Muscle layer of colon (tissue), 2 donors: ENCODE results near the gene DRAXIN.

ENCODE experiments used
- H3K27ac ChIP-seq: one replicate; pipeline ENCODE4 v1.7.0; 2013; ENCODE audit warnings: low read depth, mild to moderate bottlenecking, low read length, moderate library complexity
- H3K27me3 ChIP-seq, 2 donors: one replicate each; pipeline ENCODE4 v1.7.0; 2013; ENCODE audit warnings: low read length in 2 of 2, mild to moderate bottlenecking in 2 of 2; ENCODE audit not compliant: insufficient read depth in 2 of 2, control insufficient read depth in 1 of 2
- H3K36me3 ChIP-seq: one replicate; pipeline ENCODE4 v1.7.0; 2013; ENCODE audit warnings: mild to moderate bottlenecking, low read length; ENCODE audit not compliant: insufficient read depth
- H3K4me1 ChIP-seq: one replicate; pipeline ENCODE4 v1.7.0; 2013; ENCODE audit warnings: mild to moderate bottlenecking, low read length; ENCODE audit not compliant: insufficient read depth
- H3K4me3 ChIP-seq, 2 donors: one replicate each; pipeline ENCODE4 v1.7.0; 2013; ENCODE audit warnings: low read length in 2 of 2, low read depth in 1 of 2, mild to moderate bottlenecking in 1 of 2, moderate library complexity in 1 of 2
- H3K9ac ChIP-seq: one replicate; pipeline ENCODE4 v1.7.0; 2013; ENCODE audit warnings: low read length
- H3K9me3 ChIP-seq: one replicate; pipeline ENCODE4 v1.7.0; 2013; ENCODE audit warnings: mild to moderate bottlenecking, low read length
- donor health status: abdominal sarcoma.
- donor health status: Adenocarcinoma of cecum.

DRAXIN gene

DNA sequence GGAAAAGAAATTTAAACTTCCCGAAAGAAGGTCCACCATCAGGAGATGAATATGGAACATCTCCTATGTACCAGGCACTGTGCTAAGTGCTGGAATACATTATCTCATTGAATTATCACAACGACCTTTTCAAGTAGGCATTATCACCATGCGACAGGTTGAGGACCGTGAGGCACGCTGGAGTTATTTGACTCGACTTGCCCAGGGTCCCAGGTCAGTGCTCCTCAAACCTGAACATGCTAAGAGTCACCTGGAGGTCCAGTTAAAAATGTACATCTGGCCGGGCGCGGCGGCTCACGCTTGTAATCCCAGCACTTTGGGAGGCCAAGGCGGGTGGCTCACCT, 28.5 kb downstream of the DRAXIN start:
- Histone ChIP-seq H3K36me3 (no peaks in the 10 kb centered on the region), H3K4me1 (peaks cover 5% of the 10 kb centered on the region), H3K27me3 (peaks cover 0 to under 1% of the 10 kb centered on the region in 2 donors), H3K9me3 (no peaks in the 10 kb centered on the region), H3K27ac (no peak overlapping the region), H3K9ac (no peak overlapping the region), H3K4me3 (peak overlapping the region in 1 of 2 donors; percentile 57)

- Histone ChIP-seq H3K9ac (no peak overlapping the region), H3K27ac (no peak overlapping the region), H3K4me3 (no peak overlapping the region), H3K9me3 (no peaks in the 10 kb centered on the region), H3K4me1 (peaks cover 5% of the 10 kb centered on the region), H3K27me3 (peaks cover 0 to 3% of the 10 kb centered on the region in 2 donors), H3K36me3 (no peaks in the 10 kb centered on the region)
These were observed 29.0 kb downstream of the DRAXIN start for GRCh38 chr1:11720525-11720924.

GRCh38 chr1:11721311-11721710, 29.8 kb downstream of the DRAXIN start:
- Histone ChIP-seq H3K27ac (no peak overlapping the region), H3K9me3 (no peaks in the 10 kb centered on the region), H3K9ac (no peak overlapping the region), H3K4me1 (peaks cover 5% of the 10 kb centered on the region), H3K27me3 (peaks cover 0 to 3% of the 10 kb centered on the region in 2 donors), H3K36me3 (no peaks in the 10 kb centered on the region), H3K4me3 (no peak overlapping the region)

DNA sequence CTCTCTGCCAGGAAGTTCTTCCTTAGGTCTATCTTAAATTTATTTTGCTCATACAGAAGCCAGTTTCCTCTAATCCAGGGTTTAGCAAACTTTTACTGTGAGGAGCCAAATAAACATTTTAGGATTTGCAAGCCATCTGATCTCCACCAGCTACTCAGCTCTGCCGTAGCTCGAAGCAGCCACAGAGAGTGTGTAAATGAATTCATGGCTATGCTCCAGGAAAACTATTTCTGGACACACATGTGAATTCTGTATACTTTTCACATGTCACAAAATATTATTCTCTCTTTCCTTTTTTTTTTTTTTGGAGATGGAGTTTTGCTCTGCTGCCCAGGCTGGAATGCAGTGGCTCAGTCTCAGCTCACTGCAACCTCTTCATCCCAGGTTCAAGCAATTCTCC, 31.0 kb downstream of the DRAXIN start:
- Histone ChIP-seq H3K27ac (no peak overlapping the region), H3K27me3 (peaks cover 0 to 3% of the 10 kb centered on the region in 2 donors), H3K36me3 (no peaks in the 10 kb centered on the region), H3K9me3 (no peaks in the 10 kb centered on the region), H3K4me1 (peaks cover 5% of the 10 kb centered on the region), H3K9ac (no peak overlapping the region), H3K4me3 (no peak overlapping the region)

DNA sequence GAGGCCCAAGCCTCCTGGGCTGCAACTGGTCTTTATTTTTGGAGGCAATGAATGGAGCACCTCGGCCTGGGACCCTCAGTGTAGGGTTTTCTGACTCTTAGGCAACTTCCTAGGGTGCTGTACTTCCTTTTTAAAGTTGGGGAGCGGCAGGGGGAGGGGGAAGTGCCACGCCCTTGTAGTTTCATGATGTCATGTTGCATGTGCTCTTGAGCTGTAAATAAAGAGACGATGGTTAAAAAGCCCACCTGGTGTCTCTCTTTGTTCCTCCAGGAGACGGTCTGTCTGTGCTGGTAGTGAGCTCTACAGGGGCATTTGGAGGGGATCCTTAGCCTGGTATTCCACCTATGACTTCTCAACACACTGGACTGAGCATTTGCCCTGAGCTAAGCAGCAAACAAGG, 34.1 kb downstream of the DRAXIN start:
- Histone ChIP-seq H3K36me3 (no peaks in the 10 kb centered on the region), H3K9ac (no peak overlapping the region), H3K27ac (no peak overlapping the region), H3K27me3 (peaks cover 0 to 3% of the 10 kb centered on the region in 2 donors), H3K4me3 (no peak overlapping the region), H3K4me1 (no peaks in the 10 kb centered on the region), H3K9me3 (no peaks in the 10 kb centered on the region)

GRCh38 chr1:11727119-11727518, 35.6 kb downstream of the DRAXIN start:
- Histone ChIP-seq H3K4me3 (no peak overlapping the region), H3K9me3 (no peaks in the 10 kb centered on the region), H3K36me3 (no peaks in the 10 kb centered on the region), H3K27ac (no peak overlapping the region), H3K4me1 (peaks cover 7% of the 10 kb centered on the region), H3K27me3 (peaks cover 0 to 3% of the 10 kb centered on the region in 2 donors), H3K9ac (no peak overlapping the region)

DNA sequence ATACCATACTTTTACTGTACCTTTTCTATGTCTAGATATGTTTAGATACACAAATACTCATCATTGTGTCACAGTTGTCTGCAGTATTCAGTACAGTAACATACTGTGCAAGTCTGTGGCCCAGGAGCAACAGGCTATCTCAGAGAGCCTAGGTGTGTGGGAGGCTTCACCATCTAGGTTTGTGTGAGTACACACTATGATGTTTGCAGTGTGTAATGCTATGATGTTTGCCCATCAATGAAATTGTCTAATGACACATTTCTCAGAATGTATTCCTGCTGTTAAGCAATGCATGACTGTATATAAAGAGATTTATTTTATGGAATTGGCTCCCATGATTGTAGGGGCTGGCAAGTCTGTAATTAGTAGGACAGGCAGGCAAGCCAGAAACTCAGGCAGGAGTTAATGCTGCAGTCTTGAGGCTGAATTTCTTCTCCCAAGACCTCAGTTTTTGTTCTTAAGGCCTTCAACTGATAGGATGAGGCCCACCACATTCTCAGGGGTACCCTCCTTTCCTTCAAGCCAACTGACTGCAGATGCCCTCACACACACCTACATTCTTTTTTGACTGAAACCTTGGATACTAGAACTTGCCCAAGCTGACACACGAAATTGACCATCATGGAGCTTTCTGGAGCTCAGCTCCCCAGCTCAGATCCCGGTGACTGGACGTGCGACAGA, 36.8 kb downstream of the DRAXIN start:
- no peak overlapping the region for H3K9ac ChIP-seq
- H3K4me1 ChIP-seq: peaks cover 18% of the 10 kb centered on the region
- no peak overlapping the region for H3K27ac ChIP-seq
- H3K4me3 ChIP-seq: no peak overlapping the region
- no peaks in the 10 kb centered on the region for H3K9me3 ChIP-seq
- H3K27me3 ChIP-seq: peaks cover 0 to 3% of the 10 kb centered on the region in 2 donors
- no peaks in the 10 kb centered on the region for H3K36me3 ChIP-seq

DNA sequence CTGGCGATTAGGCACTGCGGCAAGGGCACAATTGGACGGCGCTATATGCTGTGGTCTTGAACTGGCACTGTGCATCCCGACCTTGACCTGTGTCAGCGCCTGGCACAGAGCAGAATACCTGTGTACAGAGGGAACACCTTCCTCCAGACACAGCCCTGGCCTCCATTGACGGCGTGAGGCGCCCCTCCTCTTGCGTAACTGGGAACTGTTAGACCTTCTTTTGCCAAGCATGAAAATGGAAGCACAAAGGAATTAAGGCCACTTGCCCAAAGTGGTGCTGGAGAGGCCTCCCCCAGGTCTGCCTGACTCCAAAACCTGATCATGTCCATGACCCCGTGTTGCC, 37.6 kb downstream of the DRAXIN start:
- Histone ChIP-seq H3K27me3 (peaks cover 0 to 3% of the 10 kb centered on the region in 2 donors), H3K9me3 (no peaks in the 10 kb centered on the region), H3K9ac (no peak overlapping the region), H3K4me1 (peaks cover 20% of the 10 kb centered on the region), H3K36me3 (no peaks in the 10 kb centered on the region), H3K4me3 (no peak overlapping the region), H3K27ac (no peak overlapping the region)

DNA sequence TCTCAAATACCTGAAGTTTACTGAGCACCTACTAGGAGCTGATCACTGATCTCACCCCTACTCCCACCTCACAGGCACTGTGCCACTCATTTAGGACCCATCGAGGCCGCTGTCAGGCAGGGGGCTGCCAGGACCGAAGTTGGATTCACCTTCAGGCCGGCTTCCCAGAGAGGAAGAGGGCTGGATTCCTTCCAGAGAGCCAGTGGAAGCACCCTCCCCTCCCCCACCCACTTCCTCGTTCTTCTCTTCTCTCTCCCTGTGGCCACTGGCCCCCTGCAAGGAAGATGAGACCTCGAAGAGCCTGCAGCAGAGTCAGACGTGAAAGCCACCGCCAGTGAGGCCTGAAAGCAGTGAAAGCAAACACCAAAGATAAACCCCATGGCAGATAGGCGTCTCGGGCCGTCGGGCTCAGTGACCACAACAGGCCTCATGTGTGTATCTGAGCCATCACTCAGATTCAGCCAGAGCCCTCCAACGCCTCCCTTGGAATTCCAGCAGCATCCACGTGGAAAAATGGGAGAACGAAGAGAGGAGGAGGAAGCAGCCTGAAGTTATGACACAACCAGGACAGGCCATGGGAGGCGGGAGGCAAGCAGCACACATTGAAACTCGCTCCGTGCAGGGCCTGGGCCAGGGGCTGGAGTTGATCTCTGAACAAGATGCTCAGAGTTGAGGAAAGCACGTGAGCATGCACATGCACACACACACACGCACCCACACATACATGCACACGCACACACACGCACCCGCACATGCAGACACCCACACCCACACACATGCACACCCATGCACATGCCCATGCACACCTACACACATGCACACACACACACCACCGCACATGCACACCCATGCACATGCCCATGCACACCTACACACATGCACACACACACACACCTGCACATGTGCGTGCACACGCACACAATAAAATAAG, 38.3 kb downstream of the DRAXIN start:
- no peak overlapping the region for H3K9ac ChIP-seq
- peaks cover 0 to 3% of the 10 kb centered on the region in 2 donors for H3K27me3 ChIP-seq
- H3K4me3 ChIP-seq: no peak overlapping the region
- no peaks in the 10 kb centered on the region for H3K36me3 ChIP-seq
- no peaks in the 10 kb centered on the region for H3K9me3 ChIP-seq
- peaks cover 20% of the 10 kb centered on the region for H3K4me1 ChIP-seq
- H3K27ac ChIP-seq: peak overlapping the region; percentile 39

GRCh38 chr1:11730429-11730891, 39.0 kb downstream of the DRAXIN start:
- no peak overlapping the region for H3K27ac ChIP-seq

GRCh38 chr1:11731691-11732283, 40.3 kb downstream of the DRAXIN start:
- Histone ChIP-seq H3K27ac (peak overlapping the region; percentile 94), H3K9ac (peak overlapping the region; percentile 60), H3K4me3 (peak overlapping the region; percentile 8 to 75)

More at GRCh38 chr1:11730429-11730891, 39.0 kb downstream of the DRAXIN start:
- Histone ChIP-seq H3K9me3 (no peaks in the 10 kb centered on the region), H3K9ac (no peak overlapping the region), H3K4me1 (peaks cover 22% of the 10 kb centered on the region), H3K27me3 (no peaks in the 10 kb centered on the region), H3K36me3 (no peaks in the 10 kb centered on the region), H3K4me3 (no peak overlapping the region)

More at GRCh38 chr1:11731691-11732283, 40.3 kb downstream of the DRAXIN start:
- no peaks in the 10 kb centered on the region for H3K9me3 ChIP-seq
- H3K4me1 ChIP-seq: peaks cover 27% of the 10 kb centered on the region
- H3K27me3 ChIP-seq: no peaks in the 10 kb centered on the region
- H3K36me3 ChIP-seq: no peaks in the 10 kb centered on the region
